ENCODE data around the gene LCNL1.

Gene LCNL1

DNA sequence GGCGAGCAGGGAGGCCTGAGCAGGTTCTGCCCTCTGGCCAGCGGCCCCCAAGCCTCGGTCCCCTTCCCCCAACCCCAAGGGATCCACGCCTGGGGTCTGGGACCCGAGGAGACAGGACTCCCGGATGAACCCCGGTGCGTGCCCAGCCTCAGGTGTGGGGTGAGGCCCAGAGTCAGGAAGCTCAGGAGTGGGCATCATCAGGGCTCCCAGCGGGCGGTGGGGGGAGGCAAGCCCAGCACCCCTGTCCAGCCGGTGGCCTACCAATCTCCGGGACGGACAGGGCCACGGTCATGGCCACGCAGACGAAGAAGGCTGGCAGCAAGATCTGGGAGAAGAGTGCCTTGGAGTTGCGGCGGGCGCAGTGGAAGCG is 30.8 kb downstream of the LCNL1 start:
- CTCF ChIA-PET, result interaction anchor here (1.4 kb wide), 1 partner anchor 16 kb away, joined by 3 read pairs; no protein-coding TSS in a partner anchor
- H3K4me3 ChIP-seq (ENCODE audit: low read depth, low read length), result no peak overlapping the region
- no peak for TF ChIP-seq CTCF (IDR thresholded peaks at IDR 0.05; ENCODE audit: insufficient read depth, low read length, missing control alignments)
- POLR2A ChIA-PET, result no interaction called here
- DNase-seq (ENCODE audit: low read depth, low spot score), result no peak

GRCh38 chr9:137014166-137014565 is 31.4 kb downstream of the LCNL1 start:
- POLR2A ChIA-PET, result no interaction called here
- no peak for TF ChIP-seq CTCF (IDR thresholded peaks at IDR 0.05; ENCODE audit: insufficient read depth, low read length, missing control alignments)
- CTCF ChIA-PET, result interaction anchor here (1.4 kb wide), 1 partner anchor 15 kb away, joined by 3 read pairs; no protein-coding TSS in a partner anchor
- no peak for DNase-seq (ENCODE audit: low read depth, low spot score)
- H3K4me3 ChIP-seq (ENCODE audit: low read depth, low read length), result no peak overlapping the region

DNA sequence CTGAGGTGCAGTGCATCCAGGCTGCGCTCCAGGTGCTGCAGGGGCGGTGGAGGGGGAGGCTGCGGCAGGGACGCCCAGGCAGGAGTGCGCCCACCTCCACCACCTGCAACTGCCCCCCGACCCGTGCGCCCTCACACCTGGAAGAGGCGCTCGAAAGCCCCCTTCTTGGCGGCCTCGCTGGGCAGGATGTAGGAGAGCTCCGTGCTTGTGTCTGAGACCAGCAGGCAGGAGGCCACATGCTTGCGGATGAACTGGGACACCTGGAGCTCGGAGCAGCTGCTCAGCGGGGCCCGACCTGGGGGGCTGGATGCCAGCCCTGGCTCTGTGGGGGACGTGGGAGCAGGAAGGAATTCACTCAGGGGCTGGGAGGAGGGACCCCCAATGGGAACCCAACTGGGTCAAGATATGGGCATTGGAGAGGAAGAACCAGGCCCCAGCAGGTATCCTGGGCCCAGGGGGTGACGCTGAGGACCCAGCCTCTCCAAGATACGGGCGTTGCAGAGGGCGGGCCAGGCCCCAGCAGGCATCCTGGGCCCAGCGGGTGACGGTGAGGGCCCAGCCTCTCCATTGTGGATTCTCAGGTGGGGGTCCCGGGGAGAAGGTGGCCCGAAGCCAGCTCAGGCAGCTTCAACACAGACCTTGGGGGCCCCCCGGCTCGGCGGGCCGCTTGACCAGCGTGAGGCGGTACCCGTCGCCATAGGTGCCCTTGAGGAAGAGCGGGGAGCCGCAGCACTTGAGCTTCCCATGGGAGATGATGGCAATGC is 32.2 kb downstream of the LCNL1 start:
- POLR2A ChIA-PET, result no interaction called here

GRCh38 chr9:137015540-137015930 is 32.7 kb downstream of the LCNL1 start:
- ChIA-PET CTCF (interaction anchor here (0.7 to 3.6 kb wide), 3 partner anchors 9 to 14 kb away, joined by 3 to 22 read pairs (median 4); partner anchors contain the start of gene ABCA2), POLR2A (no interaction called here)
- no peak overlapping the region for H3K4me3 ChIP-seq (ENCODE audit: low read depth, low read length)
- no peak for TF ChIP-seq CTCF (IDR thresholded peaks at IDR 0.05; ENCODE audit: insufficient read depth, low read length, missing control alignments)
- DNase-seq (ENCODE audit: low read depth, low spot score), result no peak

More for the DNA sequence above, 32.2 kb downstream of the LCNL1 start:
- H3K4me3 ChIP-seq (ENCODE audit: low read depth, low read length), result no peak overlapping the region
- no peak for TF ChIP-seq CTCF (IDR thresholded peaks at IDR 0.05; ENCODE audit: insufficient read depth, low read length, missing control alignments)
- CTCF ChIA-PET, result interaction anchor here (0.7 to 1.6 kb wide), 2 partner anchors 9 to 14 kb away, joined by 3 to 4 read pairs; no protein-coding TSS in a partner anchor
- no peak for DNase-seq (ENCODE audit: low read depth, low spot score)

DNA sequence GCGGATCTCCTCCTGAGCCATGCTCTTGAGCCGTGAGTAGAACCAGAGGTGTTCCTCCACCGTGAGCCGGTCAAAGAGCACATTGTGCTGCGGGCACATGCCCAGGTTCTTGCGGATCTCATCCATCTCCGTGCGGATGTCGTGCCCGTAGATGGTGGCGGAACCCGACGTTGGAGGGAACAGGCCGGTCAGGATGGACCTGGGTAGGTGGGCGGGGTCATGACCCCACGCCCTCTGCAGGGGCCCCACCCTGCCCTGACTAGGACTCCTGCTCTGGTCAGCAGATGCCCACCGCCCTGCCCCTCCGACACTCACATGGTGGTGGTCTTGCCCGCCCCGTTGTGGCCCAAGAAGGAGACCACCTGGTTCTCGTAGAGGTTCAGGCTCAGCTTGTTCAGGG is 33.2 kb downstream of the LCNL1 start:
- CTCF ChIA-PET, result interaction anchor here (1.5 to 3.6 kb wide), 3 partner anchors 10 to 15 kb away, joined by 3 to 22 read pairs (median 4); partner anchors contain the start of gene ABCA2
- no peak for TF ChIP-seq CTCF (IDR thresholded peaks at IDR 0.05; ENCODE audit: insufficient read depth, low read length, missing control alignments)
- DNase-seq (ENCODE audit: low read depth, low spot score), result no peak
- POLR2A ChIA-PET, result no interaction called here
- H3K4me3 ChIP-seq (ENCODE audit: low read depth, low read length), result no peak overlapping the region

GRCh38 chr9:137016436-137016835 is 33.6 kb downstream of the LCNL1 start:
- no peak for TF ChIP-seq CTCF (IDR thresholded peaks at IDR 0.05; ENCODE audit: insufficient read depth, low read length, missing control alignments)
- ChIA-PET CTCF (interaction anchor here (1.2 to 3.6 kb wide), 4 partner anchors 10 to 14 kb away, joined by 3 to 22 read pairs (median 4); partner anchors contain the start of gene ABCA2), POLR2A (no interaction called here)
- no peak overlapping the region for H3K4me3 ChIP-seq (ENCODE audit: low read depth, low read length)
- DNase-seq (ENCODE audit: low read depth, low spot score), result no peak
